ENCODE data around the gene PRDM11.

GRCh38 chr11:45155627-45156180 lies 9.3 kb downstream of the PRDM11 start:
- TF ChIP-seq POLR2A (IDR thresholded peaks at IDR 0.05; ENCODE audit: low read depth), result no peak
- TF ChIP-seq CTCF (IDR thresholded peaks at IDR 0.05), result no peak
